Measurements from ENCODE around the gene IGSF6.

The IGSF6 gene

DNA sequence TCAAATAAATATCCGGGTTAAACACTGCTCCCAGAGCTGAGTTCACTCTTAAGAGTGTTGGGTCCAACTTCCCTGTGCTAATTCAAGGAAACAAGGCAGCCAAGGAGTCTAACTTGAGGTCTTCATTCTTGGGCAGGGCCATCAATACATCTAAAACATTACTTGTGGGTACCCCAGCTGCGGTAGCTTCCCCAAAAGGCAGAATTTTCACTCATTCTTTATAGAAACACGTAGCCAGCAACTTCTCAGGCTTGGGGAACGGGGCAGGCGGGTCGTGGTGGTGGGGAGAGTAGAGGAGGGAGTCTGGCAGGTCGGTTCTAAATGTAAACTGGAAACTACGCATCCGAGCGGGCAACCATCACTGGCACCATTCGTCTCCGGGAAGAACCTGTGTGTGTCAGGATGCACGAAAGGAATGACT lies 53.7 kb downstream of the IGSF6 start:
- DNase-seq = no peak

GRCh38 chr16:21598206-21598605 lies 54.2 kb downstream of the IGSF6 start:
- no peak for DNase-seq

DNA sequence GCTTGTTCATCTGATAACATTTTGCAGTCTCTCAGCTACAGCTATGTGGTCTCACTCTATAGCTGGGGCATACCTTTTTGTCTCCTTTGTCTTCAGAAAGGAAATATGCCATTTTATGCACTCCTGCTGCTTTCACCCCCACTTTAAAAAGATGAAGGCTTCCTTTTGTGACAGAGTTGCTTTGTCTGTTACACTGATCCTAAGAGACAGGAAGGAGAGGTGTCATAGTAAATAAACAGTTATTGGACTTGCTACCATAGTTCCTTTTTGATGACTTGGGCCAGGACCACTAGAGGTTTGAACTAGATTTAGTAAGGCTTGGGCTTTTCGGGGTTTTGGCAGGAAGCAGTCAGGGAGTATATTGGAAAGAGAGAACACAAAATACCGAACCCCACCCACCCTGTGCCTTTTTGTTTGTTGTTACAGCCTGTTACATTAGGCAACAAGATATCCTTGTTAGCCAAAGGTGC lies 54.8 kb downstream of the IGSF6 start:
- no peak for DNase-seq

DNA sequence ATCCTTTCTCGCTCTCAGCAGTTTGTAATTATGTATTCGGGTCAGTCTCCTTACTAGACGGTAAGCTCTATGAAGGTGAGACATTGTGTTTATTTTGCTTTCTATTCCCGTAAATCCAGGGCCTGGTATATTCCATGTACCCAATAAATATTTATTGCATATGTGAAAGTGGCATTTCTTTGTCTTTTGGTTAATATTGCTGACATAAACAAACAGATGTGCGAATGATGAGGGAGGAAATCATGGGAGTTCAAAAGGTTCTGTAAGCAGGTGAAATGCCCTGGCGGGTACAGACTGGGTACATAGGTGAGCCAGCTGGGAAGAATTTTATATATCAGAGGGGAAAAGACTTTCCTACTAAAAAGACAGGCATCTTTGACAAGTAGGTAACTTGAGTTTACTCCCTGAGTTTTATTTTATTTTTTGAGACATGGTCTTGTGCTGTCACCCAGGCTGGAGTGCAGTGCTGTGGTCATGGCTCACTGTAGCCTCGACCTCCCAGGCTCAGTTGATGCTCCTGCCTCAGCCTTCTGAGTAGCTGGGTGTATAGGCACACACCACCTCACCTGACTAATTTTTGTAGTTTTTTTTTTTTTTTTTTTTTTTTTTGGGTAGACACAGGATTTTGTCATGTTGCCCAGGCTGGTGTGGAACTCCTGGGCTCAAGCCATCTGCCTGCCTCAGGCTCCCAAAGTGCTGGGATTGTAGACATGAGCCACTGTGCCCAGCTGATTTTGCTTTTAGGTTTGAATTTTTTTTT lies 58.7 kb downstream of the IGSF6 start:
- DNase-seq = no peak

- no peak for DNase-seq
Measured at GRCh38 chr16:21592191-21592590, 60.2 kb downstream of the IGSF6 start.

GRCh38 chr16:21590796-21591195 lies 61.6 kb downstream of the IGSF6 start:
- DNase-seq = no peak

- no peak for DNase-seq
Measured at GRCh38 chr16:21590287-21590686, 62.1 kb downstream of the IGSF6 start.

- DNase-seq = no peak
Measured at GRCh38 chr16:21589551-21589950, 62.9 kb downstream of the IGSF6 start.
